Activated gamma-delta T cell (primary cell): ENCODE measurements around the gene WNT11.

ENCODE experiments used
- DNase-seq: peaks from one replicate; lab custom pipeline; 2025; lab: John Stamatoyannopoulos, UW

The WNT11 gene

DNA sequence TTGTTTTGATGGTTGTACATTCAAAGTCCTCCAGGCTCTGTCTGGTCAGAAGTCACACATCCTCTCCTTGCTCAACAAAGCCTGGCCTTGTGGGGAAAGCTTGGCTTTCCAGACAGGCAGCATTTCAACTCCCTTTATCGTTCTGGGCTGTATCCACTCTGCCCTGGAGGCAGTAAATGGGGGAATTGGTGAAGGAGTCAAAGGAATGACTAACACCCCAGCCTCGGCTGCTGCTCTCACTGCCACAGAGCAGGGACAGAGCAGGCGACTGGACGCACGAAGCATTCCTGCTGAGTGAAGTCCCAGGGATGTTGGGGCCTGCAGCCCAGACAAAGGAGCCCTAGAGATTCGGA, 52.8 kb downstream of the WNT11 start:
- no peak for DNase-seq

DNA sequence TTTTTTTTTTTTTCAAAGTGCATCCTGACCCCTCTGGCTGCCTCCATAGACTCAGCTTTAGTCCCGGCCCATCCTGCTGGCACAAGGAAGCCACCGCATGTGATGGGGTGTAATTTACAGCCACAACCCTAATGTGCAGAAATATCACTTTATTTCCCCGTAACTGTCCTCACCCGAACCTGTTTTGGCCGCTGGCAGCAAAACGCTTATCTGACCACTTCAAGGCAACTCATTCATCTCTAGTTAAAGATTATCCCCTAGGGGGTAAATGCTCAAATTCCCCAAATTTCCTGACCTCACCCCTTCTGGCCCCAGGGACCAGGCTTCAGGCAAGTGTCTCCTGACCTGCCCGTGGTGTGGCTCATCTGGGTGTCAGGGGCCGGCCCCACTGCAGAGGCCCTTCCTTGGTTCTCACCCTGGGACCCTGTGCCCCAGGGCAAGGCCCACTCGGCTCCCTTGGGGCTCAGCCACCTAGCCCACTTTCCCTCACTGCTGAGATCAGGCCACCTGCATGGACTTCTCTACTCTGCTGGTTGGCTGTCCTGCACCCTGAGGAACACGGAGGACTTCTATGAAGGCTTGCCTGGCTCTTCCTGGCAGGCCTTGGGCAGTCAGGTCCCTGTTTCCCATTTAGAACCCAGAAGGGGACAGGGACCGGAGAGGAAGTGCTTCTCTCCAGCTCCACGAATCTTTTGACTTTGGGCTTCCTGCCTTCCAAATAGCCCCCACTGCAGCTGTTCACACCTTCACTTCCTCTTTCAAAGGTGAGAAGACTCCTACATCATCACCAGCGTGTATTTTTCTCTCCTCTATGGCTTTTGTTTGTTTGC, 53.3 kb downstream of the WNT11 start:
- no peak for DNase-seq

DNA sequence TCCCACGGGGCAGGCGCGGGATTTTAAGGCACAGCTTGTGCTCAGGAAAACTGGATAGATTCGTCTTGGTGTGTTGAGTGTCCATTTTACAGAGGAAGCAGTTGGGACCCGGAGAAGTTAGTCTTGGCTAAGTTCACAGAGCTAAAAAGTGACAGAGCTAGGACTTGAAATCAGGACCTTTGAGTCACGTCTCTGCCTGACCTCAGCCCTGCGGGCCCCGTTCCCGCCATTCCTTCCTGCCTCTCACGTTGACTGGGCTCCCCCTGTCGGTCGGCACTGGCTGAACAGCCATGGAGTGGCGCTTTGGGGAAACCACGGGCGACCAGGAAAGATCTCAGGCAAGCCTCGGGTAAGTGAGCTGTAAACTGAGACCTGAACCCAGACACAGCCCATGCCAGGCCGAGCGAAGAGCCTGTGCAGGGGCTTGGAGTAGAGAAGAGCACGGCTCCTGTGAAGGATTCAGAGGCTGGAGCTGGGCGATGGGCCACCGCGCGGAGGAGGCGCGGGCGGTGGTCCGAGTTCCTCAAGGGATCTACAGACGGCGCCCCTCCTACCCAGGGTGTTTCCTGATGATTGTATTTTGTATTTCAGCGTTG, 54.1 kb downstream of the WNT11 start:
- peak; percentile 39 for DNase-seq

DNA sequence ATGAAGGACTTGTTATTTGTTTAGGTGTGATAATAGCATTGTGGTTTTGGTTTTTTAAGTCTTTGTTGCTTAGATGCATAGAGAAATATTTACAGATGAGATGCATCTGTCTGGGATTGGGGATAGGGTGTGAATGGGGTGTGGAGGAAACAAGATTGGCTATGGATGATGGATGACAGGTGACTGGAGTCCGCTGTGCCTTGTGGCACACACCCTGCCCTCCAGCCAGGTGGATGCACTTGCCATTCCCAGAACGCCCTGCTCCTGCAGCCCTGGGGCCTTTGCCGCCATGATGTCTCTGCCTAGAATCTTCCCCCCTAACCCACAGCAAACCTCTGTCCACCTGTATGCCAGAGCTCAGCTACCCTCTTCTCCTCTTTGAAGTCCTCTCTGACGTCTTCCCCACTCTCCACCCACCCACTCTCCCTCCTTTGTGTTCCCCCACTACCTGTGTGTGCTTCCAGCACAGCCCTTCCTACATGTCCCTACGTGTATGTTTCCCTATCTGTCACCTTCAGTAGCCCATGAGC, 54.7 kb downstream of the WNT11 start:
- no peak for DNase-seq

DNA sequence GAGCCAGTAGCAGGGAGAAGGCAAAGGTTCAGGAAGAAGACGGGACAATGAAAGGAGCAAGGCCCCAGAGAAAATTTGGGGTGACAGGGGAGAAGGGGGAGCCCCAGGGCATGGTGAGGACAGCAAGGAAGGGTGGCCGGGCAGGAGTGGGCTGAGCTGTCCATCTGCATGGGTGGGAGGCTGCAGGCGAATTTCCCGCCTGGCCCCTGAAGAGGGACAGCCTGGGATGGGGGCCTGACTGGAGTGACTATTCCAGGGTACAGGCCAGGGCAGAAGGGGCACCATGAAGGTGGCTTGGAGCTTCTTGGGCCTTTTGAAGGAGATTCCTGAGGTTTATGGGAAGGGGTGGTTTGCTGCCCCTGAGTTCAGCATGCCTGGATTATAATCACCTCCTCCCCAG, 56.2 kb downstream of the WNT11 start:
- no peak for DNase-seq

DNA sequence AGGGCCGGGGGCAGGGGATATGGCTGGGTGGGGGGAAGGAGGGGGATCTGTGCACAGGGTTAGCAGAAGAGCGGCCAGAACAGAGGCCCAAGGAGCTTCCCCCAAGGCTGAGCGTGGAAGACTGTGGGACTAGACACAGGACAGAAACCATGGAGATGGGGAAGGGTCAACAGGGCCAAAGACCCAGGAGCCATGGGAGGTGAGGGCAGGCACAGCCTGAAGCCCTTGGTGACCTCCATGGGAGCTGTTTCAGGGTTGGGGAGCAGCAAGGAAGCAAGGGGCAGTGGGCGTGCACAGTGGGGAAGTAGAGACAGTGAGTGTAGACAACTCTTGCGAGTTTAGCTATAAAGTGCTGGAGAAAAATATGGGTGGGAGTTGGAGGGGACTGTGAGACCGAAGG, 56.6 kb downstream of the WNT11 start:
- no peak for DNase-seq

DNA sequence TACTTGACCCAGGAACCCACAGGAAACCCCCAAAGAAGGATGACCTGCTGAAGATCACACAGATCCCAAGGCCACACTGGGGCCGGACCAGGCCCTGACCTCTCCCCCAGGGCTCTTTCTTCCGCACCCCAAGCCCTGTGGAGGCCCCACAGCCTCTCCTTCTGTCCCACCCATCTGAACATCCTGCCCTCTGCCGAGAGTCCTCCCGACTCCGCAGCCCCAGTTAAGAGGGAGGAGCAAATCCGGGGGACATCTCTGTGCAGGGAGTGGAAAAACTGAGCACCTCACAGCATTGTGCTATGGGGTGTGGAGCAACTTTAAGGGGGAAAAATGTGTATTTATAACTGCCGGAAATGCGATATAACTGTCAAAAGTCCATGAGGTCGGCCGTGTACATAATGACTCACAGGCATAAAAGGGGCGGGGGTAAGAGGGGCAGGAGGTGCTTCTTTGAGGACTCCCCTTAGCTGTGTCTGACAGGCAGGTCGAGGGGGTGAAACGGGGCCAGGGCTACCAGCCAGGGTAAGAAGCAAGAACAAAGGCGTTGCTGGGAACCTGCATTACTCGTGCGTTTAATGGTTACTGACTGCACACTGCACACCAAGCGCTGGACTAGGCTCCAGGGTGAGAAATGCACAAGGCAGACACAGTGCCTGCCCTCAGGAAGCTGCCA, 57.2 kb downstream of the WNT11 start:
- DNase-seq, result no peak

DNA sequence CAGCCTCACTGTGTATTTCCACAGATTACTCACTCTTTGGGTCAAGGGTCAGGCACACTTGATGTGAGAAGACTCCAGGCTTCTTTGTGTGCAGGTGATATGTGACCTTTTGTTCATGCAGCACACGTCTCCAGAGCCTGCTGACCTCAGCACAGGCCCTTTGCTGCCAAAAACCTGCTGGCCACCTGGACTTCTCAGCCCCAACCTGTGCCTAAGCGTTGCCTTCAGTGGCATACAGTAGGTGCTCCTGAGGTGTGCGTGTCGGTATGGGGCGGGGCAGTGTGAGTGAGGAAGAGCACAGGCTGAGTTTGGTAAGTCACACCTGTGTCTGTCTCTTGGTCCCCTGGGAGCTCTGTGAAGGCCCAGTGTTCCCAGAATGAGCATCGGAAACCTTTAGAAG, 58.1 kb downstream of the WNT11 start:
- DNase-seq, result no peak

DNA sequence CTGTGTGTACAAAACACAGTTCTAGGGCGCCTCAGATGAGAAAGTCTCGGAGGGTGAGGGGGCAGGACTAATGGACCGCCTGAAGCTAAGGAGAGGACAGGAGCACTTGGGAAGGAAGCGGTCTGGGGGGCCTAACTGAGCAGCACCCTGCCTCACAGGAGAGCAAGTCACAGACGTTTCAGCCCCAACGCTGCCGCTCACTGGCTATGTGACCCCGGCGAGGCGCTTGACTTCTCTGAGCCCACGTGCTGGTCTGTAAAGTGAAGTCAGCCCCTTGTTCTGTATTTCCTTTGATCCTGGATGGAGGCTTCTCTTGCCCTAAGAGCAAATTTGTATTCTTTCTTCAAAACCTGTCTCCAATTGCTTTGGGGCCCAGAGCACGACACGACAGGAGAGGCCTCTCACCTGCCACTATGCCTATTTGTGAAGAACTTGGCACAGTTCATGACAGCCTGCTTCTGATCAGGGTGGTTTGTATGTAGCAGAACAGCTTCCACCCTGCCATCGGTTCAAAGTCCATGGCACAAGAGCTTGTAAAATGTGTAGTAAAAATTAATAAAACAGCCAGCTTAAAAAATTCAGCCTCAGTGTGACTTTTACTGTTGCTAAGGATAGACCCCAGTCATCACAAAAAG, 59.1 kb downstream of the WNT11 start:
- DNase-seq, result no peak

DNA sequence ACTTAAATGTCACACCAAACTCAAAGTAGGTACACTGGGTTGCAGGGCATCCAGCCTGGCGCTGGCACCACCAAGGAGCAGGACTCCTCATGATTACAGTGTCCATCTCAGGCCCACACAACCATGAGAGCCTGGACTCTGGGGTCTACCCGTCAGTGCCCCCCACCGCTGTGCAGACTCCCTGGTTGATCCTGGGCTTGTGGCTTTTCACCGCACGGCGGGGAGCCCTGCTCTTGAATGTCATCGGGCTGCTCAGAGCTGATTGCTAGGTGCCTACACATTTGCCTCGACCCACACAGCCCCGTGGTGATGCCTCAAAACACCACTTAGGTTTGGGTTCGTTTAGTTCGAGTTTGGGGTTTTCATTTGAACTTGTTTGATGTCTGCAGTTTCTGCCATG, 63.0 kb downstream of the WNT11 start:
- no peak for DNase-seq

DNA sequence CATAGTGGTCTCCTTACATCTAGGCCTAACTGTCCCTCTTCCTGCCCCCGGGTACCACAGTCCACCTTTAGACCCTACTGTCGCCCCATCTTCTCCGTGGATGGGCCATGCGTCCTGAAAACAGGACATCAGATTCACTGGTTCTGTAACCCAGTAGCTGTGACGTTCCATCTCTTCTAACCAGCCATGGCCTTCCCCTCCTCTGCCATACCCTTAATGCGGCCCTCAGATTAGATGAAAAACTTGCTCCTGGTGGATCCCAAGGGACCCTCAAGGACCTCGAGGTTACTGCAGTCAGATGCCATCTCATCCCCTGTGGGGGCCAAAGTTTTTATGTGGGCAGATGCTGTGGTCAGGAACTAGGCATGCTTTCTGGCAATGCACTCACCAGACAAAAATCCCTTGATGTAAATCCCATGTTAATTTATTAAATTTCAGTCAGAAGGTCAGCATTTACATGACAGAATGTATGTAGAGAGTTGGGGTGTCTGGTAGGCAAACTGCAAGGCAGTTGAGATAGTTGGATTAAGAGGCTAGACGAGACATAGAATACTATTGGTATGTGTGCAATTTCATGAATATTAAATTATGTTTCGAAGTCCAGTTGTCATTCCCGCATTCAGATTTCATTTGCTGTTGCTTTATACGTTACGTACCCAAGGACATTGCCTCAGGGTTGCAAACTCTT, 64.3 kb downstream of the WNT11 start:
- no peak for DNase-seq

DNA sequence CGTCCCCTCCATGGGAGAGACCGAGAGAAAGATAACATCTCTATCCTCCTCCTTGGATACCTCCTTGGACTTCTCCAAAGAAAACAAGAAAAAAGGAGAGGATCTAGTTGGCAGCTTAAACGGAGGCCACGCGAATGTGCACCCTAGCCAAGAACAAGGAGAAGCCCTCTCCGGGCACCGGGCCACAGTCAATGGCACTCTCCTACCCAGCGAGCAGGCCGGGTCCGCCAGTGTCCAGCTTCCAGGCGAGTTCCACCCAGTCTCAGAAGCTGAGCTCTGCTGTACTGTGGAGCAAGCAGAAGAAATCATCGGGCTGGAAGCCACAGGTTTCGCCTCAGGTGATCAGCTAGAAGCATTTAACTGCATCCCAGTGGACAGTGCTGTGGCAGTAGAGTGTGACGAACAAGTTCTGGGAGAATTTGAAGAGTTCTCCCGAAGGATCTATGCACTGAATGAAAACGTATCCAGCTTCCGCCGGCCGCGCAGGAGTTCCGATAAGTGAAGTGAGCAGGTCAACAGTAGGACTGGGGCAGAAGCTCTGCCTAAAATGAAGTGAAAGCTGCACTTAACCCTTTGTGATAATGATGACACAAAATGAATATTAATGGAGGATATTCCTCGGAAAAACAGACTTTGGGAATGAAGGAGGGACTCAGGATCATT, 65.3 kb downstream of the WNT11 start:
- DNase-seq, result no peak

DNA sequence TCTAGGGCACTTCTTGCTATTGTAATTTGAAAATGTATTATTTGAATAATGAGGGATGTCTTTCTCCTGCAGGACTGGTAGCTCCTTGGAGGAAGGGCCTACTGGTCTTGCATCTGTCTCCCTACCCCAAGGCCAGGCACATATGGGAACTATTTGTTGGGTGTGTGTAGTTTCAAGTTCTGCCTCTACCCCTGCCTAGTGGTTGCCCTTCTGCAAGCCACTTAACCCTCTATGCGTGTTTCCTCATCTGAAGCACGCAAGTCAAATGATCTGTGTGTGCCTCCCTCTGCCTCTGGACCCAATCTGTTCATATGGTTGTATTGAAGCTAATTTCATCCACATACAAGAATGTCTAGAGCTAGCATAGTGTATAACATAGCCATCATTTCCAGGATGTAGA, 67.0 kb downstream of the WNT11 start:
- DNase-seq, result no peak
